BJ (cell line): ENCODE results near the gene FBXO21. TPM values are rescaled to one million over a fixed set of nuclear protein-coding genes. Genes with fewer than 3 reads are reported as not detected.

Source experiments
- CTCF ChIA-PET: fragments of 350-600 bp; formaldehyde crosslinking; extraction: SDS; loops from one replicate; lab custom pipeline; 2021; ENCODE audit warnings: antibody characterized with exemption, inconsistent platforms; lab: Yijun Ruan, JAX
- POLR2A ChIA-PET: fragments of 300-600 bp; sonication (Branson Sonifier 250); formaldehyde crosslinking; extraction: SDS; loops from one replicate; lab custom pipeline; 2021; ENCODE audit warnings: antibody characterized with exemption; lab: Charles Lee
- DNase-seq: peaks from one replicate; pipeline ENCODE4 v3.0.0-alpha.2; 2011; ENCODE audit warnings: low read depth
- H3K27me3 ChIP-seq: 2 replicates; pipeline ENCODE4 v1.6.0; 2011; ENCODE audit warnings: low read length; ENCODE audit not compliant: control insufficient read depth, insufficient read depth
- H3K36me3 ChIP-seq: 2 replicates; pipeline ENCODE4 v1.5.1; 2011; ENCODE audit warnings: low read length; ENCODE audit not compliant: control insufficient read depth, insufficient read depth
- H3K4me3 ChIP-seq: 2 replicates; pipeline ENCODE4 v1.5.1; 2011; ENCODE audit warnings: low read depth, mild to moderate bottlenecking, control low read depth, low read length
- polyA plus RNA-seq: library from polyadenylated mRNA; depleted of rRNA; stranded (reverse); fragments of >200 nt; gene quantifications from 2 replicates; pipeline ENCODE4 v1.2.3, GENCODE V29; 2011
- TF ChIP-seq, protein P1 (sequence below): IDR thresholded peaks from 2 replicates; pipeline ENCODE4 v1.5.1; 2011; ENCODE audit warnings: low read depth, mild to moderate bottlenecking, control low read depth, inconsistent platforms, low read length, moderate library complexity; ENCODE audit not compliant: insufficient read depth

Gene FBXO21
- polyA plus RNA-seq, 1 experiment = 28.9 TPM

DNA sequence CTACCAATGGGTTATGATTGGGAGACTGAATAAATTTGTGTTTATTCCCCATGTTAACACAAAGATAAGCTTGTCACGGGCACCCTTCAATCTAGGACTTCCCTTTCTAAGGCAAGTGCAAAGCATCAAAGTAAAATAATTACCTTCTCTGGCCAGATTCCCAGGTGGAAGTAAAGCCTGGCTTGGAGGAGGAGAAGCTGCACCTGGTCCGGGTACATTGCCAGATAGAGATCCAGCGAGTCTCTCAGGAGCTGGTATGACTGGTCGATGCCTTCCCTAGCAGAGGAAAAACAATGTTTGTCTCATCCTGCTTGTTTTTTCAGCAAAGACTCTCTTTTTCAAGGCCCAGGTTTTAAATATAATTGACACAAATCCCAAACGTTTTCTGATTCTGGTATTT, 24.9 kb downstream of the FBXO21 start:
- peaks cover 29% of the 10 kb centered on the region for H3K36me3 ChIP-seq
- no peaks in the 10 kb centered on the region for H3K27me3 ChIP-seq
- ChIA-PET CTCF (no interaction called here), POLR2A (no interaction called here)
- TF ChIP-seq, protein P1, sequence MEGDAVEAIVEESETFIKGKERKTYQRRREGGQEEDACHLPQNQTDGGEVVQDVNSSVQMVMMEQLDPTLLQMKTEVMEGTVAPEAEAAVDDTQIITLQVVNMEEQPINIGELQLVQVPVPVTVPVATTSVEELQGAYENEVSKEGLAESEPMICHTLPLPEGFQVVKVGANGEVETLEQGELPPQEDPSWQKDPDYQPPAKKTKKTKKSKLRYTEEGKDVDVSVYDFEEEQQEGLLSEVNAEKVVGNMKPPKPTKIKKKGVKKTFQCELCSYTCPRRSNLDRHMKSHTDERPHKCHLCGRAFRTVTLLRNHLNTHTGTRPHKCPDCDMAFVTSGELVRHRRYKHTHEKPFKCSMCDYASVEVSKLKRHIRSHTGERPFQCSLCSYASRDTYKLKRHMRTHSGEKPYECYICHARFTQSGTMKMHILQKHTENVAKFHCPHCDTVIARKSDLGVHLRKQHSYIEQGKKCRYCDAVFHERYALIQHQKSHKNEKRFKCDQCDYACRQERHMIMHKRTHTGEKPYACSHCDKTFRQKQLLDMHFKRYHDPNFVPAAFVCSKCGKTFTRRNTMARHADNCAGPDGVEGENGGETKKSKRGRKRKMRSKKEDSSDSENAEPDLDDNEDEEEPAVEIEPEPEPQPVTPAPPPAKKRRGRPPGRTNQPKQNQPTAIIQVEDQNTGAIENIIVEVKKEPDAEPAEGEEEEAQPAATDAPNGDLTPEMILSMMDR = no peak
- no peak overlapping the region for H3K4me3 ChIP-seq
- DNase-seq = no peak

DNA sequence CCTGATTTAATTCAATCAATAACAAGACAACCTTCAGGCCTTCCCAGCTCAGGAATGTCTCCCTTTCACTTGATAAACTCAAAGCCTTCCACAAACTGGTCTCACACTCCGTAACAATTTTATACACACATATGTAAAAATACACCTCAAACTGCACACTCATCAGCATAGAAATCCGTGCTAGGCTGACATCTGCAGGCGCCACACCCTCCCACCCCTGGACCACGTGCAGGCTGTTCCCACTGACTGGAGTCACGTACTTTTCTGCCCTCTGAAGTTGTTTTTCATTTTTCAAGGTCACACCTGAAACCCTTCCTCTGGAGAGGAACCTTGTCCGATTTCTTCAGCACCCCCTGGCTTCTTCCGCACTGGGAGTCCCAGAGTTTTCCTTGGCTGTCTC, 27.6 kb downstream of the FBXO21 start:
- peaks cover 27% of the 10 kb centered on the region for H3K36me3 ChIP-seq
- CTCF ChIA-PET = no interaction called here
- DNase-seq = no peak
- H3K4me3 ChIP-seq = no peak overlapping the region
- POLR2A ChIA-PET = no interaction called here
- TF ChIP-seq, protein P1 = no peak
- H3K27me3 ChIP-seq = no peaks in the 10 kb centered on the region

DNA sequence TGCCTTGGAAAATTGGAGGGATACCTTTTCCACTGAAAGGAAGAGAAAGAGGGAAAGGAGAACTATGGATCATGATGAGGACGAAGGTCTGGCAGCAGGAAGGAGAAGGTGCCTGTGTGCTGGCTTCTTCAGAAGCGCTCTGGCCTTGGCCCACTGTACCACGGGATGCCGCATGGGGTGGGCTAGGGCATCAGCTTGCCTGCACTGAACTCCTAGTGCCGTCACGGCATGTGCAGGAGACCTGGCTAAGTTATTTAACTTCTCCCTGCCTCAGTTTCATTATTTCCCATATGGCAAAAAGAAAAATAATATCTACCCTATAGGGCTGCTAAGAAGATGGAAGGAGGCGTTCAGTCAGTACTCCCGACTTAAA, 28.1 kb downstream of the FBXO21 start:
- Histone ChIP-seq H3K4me3 (no peak overlapping the region), H3K27me3 (no peaks in the 10 kb centered on the region), H3K36me3 (peaks cover 29% of the 10 kb centered on the region)
- TF ChIP-seq, protein P1 = no peak
- CTCF ChIA-PET = no interaction called here
- DNase-seq = no peak
- POLR2A ChIA-PET = no interaction called here

DNA sequence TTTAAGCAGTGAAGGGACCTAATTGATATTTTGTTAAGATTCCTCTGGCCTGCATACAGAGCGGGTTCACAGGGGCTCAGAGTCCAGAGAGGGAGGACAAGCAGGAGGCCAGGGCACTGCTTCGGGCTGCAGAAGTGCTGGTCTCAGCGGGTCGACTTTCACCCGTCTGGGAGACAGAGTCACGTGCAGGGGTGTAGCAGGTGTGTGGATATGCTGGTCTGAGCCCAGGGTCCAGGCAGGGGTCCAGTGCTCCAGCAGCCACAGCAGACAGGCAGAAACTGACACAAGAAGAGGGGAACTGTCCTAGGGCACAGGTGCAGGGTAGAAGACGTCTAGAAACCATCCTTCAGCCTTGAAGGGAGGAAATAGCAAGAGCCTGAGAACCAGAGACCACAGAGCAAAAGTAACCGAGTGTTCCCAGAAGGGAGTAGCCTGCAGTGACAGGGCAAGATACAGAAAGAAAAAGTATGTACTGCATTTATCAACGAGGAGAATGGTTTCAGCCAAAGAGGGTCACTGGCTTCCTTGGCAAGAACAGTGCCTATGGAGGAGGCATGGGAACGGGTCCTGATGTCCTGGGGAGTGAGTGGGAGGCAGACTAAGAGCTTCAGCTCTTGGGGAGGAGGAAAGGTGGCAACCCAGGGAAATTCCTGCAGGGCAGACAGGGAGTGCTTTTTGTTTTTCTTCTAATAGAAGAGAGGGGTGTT, 28.7 kb downstream of the FBXO21 start:
- CTCF ChIA-PET = no interaction called here
- TF ChIP-seq, protein P1 = no peak
- DNase-seq = no peak
- no peaks in the 10 kb centered on the region for H3K27me3 ChIP-seq
- peaks cover 27% of the 10 kb centered on the region for H3K36me3 ChIP-seq
- POLR2A ChIA-PET = no interaction called here
- H3K4me3 ChIP-seq = no peak overlapping the region

DNA sequence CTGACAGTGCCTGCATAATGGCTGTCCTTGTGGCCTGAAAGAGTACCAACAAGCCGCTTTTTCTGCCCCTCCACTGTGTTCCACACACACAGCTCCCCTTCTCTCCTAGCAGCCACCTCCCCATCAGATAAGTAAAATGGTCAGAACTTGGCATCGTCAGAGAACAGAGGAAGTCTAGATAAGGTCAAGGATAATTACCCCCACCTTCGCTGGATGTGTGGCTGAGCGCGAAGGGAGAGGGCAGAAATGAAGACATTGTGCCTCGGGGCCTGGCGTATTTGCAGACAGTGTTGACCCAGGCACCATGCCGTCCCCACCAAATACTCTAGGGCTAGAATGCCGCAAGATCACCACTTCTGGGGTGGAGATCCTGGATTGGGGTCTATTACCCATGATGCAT, 30.6 kb downstream of the FBXO21 start:
- POLR2A ChIA-PET = no interaction called here
- TF ChIP-seq, protein P1 = no peak

More for the DNA sequence above, 30.6 kb downstream of the FBXO21 start:
- Histone ChIP-seq H3K27me3 (no peaks in the 10 kb centered on the region), H3K36me3 (peaks cover 29% of the 10 kb centered on the region), H3K4me3 (no peak overlapping the region)
- DNase-seq = no peak
- CTCF ChIA-PET = no interaction called here
